Testis (tissue), 2 donors: ENCODE measurements around the gene PCBD2.

Experiments
- POLR2A ChIP-seq: fragments of 450-650 bp; IDR thresholded peaks from one replicate; pipeline ENCODE4 v1.6.1; 2017; ENCODE audit warnings: antibody characterized with exemption, mild to moderate bottlenecking, moderate library complexity
- TF ChIP-seq, protein P1 (sequence below), 3 experiments: fragments of 450-650 bp in 2 of 3; fragments of 200-600 bp in 1 of 3; sonication (generic) in 1 of 3; IDR thresholded peaks; one replicate each; pipeline ENCODE4 v1.5.1; 2016 to 2019; ENCODE audit warnings: antibody characterized with exemption in 3 of 3, mild to moderate bottlenecking in 2 of 3, moderate library complexity in 1 of 3

GRCh38 chr5:134976841-134977240, 71.9 kb downstream of the PCBD2 start:
- TF ChIP-seq, protein P1, sequence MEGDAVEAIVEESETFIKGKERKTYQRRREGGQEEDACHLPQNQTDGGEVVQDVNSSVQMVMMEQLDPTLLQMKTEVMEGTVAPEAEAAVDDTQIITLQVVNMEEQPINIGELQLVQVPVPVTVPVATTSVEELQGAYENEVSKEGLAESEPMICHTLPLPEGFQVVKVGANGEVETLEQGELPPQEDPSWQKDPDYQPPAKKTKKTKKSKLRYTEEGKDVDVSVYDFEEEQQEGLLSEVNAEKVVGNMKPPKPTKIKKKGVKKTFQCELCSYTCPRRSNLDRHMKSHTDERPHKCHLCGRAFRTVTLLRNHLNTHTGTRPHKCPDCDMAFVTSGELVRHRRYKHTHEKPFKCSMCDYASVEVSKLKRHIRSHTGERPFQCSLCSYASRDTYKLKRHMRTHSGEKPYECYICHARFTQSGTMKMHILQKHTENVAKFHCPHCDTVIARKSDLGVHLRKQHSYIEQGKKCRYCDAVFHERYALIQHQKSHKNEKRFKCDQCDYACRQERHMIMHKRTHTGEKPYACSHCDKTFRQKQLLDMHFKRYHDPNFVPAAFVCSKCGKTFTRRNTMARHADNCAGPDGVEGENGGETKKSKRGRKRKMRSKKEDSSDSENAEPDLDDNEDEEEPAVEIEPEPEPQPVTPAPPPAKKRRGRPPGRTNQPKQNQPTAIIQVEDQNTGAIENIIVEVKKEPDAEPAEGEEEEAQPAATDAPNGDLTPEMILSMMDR (IDR thresholded peaks at IDR 0.05), result no peak
- no peak for TF ChIP-seq POLR2A
